Testis (tissue), 3 donors: Measurements from ENCODE around the gene DLX5. TPM values are rescaled to one million over a fixed set of nuclear protein-coding genes. Genes with fewer than 3 reads are reported as not detected.

Source experiments
- DNase-seq: peaks from one replicate; pipeline ENCODE4 v3.0.0-alpha.2; 2019
- H3K27ac ChIP-seq, 2 donors: fragments of 200-600 bp; sonication (generic); one replicate each; pipeline ENCODE4 v1.5.1; 2019
- H3K27me3 ChIP-seq: fragments of 200-600 bp; sonication (generic); one replicate; pipeline ENCODE4 v1.5.1; 2019
- H3K36me3 ChIP-seq: fragments of 200-600 bp; sonication (generic); one replicate; pipeline ENCODE4 v1.5.1; 2017; ENCODE audit warnings: low read depth; ENCODE audit errors: missing control alignments
- H3K4me1 ChIP-seq: fragments of 200-600 bp; sonication (generic); one replicate; pipeline ENCODE4 v1.5.1; 2019
- H3K4me3 ChIP-seq, 2 donors: fragments of 200-600 bp; sonication (generic); one replicate each; pipeline ENCODE4 v1.5.1; 2017 to 2019
- H3K9me3 ChIP-seq: fragments of 200-600 bp; sonication (generic); one replicate; pipeline ENCODE4 v1.5.1; 2017
- POLR2A ChIP-seq: fragments of 450-650 bp; IDR thresholded peaks from one replicate; pipeline ENCODE4 v1.6.1; 2017; ENCODE audit warnings: antibody characterized with exemption, mild to moderate bottlenecking, moderate library complexity
- WGBS, 2 donors: methylation state at CpG; one replicate each; pipeline ENCODE4 v1.1.5; 2018; 5-methylcytosine and 5-hydroxymethylcytosine counted together
- intact Hi-C: fragments of 100-400 bp; cut with DNase I; formaldehyde crosslinking; loops from one replicate; pipeline ENCODE4 v1.15.1; 2023; ENCODE audit warnings: low total_unique reads
- polyA plus RNA-seq: library from polyadenylated mRNA; stranded (reverse); fragments of 350-450 nt; fragmentation: Illumina TruSeq; extraction: RNeasy Lipid Tissue Mini Kit (QIAGEN cat#74804); gene quantifications from one replicate; pipeline ENCODE4 v1.2.3, GENCODE V29; 2014; ENCODE audit warnings: low read depth, low replicate concordance; ENCODE audit not compliant: insufficient read depth
- total RNA-seq, 2 donors: library from RNA; depleted of rRNA; stranded (reverse); fragments of >200 nt; gene quantifications; one replicate each; pipeline ENCODE4 v1.2.3, GENCODE V29; 2016
- TF ChIP-seq, protein P1 (sequence below), 3 experiments: fragments of 450-650 bp in 2 of 3; fragments of 200-600 bp in 1 of 3; sonication (generic) in 1 of 3; IDR thresholded peaks; one replicate each; pipeline ENCODE4 v1.5.1; 2016 to 2019; ENCODE audit warnings: antibody characterized with exemption in 3 of 3, mild to moderate bottlenecking in 2 of 3, moderate library complexity in 1 of 3

The DLX5 gene
- total and polyA plus RNA-seq, 3 donors from 2014 or later = 1.3 to 2.6 (median 2.3) TPM

DNA sequence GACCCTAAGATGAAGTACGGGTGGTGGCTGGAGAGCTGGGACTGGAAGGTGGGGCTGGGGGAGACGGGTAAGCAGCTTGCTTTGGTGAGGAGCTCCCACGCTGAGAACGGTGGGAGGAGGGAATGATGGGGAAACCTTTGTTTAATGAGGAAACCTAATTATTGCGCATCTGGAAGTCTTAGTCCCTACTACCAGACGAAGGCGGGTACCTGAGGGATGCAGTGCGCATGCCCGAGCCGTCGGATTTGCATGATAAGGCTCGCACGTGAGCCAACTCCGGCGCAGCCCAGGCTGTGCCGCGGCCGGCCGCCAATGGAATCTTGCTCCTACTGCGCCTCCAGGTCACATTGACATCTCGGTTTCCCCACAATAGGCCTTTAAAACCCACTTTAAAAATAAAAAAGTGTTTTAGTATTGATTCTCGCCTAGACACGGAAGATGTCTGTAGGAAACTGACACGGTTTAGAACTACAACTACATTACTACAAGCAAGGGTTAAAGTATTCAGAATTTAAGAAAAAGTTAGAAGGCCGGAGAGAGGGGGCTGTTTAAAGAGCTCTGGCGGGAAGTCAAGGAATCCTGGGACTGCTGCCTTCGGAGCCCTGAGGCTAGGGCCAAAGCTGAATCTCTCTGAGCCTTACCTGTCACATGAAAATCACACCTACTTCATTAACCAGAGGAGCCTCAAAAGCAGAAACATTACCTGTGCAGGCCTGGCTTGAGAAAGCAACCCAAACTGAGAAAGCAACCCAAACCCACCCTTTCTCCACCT lies 31.4 kb downstream of the DLX5 start:
- peak; percentile 64 for DNase-seq
- intact Hi-C loops = no loop called here
- Histone ChIP-seq H3K4me1 (no peaks in the 10 kb centered on the region), H3K36me3 (no peaks in the 10 kb centered on the region), H3K4me3 (peak overlapping the region in 1 of 2 donors; percentile 36), H3K27me3 (peaks cover 5% of the 10 kb centered on the region), H3K9me3 (no peaks in the 10 kb centered on the region), H3K27ac (no peak overlapping the region)
- TF ChIP-seq, protein P1, sequence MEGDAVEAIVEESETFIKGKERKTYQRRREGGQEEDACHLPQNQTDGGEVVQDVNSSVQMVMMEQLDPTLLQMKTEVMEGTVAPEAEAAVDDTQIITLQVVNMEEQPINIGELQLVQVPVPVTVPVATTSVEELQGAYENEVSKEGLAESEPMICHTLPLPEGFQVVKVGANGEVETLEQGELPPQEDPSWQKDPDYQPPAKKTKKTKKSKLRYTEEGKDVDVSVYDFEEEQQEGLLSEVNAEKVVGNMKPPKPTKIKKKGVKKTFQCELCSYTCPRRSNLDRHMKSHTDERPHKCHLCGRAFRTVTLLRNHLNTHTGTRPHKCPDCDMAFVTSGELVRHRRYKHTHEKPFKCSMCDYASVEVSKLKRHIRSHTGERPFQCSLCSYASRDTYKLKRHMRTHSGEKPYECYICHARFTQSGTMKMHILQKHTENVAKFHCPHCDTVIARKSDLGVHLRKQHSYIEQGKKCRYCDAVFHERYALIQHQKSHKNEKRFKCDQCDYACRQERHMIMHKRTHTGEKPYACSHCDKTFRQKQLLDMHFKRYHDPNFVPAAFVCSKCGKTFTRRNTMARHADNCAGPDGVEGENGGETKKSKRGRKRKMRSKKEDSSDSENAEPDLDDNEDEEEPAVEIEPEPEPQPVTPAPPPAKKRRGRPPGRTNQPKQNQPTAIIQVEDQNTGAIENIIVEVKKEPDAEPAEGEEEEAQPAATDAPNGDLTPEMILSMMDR (IDR thresholded peaks at IDR 0.05) = no peak
- WGBS, 2 donors = 8 to 16% methylated on average over 26 to 27 of the region's 27 CpGs

DNA sequence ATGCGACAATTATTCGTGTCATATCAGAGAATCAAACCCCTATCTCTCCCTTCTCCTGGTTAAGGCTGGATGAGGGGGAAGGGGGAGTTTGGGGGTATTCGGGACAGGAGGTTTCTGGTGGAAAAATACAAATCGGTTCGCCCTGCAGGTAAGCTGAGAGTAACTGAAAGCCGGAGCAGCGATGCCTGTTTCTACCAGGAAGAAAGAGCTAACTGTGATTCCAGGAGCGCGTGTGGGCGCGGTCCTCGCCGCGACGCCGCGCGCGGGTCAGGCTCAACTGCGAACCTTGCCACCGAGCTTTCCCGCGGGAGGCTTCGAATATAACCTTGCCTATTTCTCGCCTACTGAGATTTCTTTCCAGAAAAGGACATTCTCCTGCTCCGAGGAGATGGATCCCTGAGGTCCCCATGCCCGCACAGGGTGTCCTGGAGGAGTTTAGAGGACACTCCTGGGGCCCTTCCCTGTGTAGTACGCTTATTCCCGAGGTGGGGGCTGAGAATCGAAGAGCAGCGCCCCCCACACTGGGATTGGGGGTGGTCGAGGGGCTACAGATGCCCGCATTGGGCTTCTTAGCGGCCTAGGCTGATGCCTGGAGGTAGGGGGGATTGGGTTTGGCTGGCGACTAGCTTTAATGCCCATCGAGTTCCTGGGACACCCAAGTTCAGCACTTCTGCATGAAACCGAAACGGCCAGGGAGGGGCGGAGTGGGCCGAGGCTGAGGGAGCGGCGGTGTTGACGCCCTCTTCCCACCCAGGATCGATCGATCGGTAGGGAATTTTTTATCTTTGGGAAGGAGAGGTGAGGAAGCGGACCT lies 32.2 kb downstream of the DLX5 start:
- 6 to 14% methylated on average over 41 to 47 of the region's 47 CpGs for WGBS, 2 donors
- intact Hi-C loops = no loop called here
- no peaks in the 10 kb centered on the region for H3K4me1 ChIP-seq

DNA sequence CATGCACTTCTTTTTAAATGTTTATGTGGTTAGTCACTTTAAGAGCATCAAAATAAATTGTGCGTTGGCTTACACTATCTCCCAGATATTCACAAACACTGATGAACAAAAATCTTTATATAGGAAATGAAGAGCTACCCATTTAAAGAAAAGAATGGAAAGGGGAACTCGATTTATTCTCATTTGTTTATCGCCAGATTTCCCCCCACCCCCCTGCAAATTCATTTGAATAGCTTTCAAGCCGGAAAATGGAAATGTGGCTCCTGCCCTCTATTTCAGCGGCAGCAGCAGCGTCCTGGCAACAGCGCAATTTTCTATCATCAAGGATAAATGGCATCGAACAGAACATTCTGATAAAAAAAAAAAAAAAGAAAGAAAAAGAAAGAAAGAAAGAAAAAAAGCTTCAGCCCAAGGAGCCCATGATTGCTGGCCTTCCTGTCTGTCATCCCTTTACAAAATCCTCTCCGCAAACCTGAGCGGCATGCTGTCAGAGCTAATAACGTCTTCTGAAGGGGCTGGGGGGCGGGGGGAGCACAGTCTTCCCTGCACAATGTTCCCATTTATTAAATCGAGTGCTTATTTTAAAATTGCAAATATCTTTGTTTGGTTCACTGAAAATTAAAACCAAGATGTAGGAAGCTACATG lies 33.0 kb downstream of the DLX5 start:
- TF ChIP-seq, protein P1 (IDR thresholded peaks at IDR 0.05) = no peak
- no peak for TF ChIP-seq POLR2A
- intact Hi-C loops = no loop called here
- Histone ChIP-seq H3K9me3 (no peaks in the 10 kb centered on the region), H3K4me3 (no peak overlapping the region), H3K36me3 (no peaks in the 10 kb centered on the region), H3K4me1 (no peaks in the 10 kb centered on the region), H3K27me3 (peaks cover 5% of the 10 kb centered on the region), H3K27ac (no peak overlapping the region)
- 12 to 15% methylated on average over 13 of the region's 13 CpGs for WGBS, 2 donors
- DNase-seq = no peak

More for the DNA sequence above, 32.2 kb downstream of the DLX5 start:
- peaks cover 5% of the 10 kb centered on the region for H3K27me3 ChIP-seq
- no peak for DNase-seq
- no peaks in the 10 kb centered on the region for H3K36me3 ChIP-seq
- no peak for TF ChIP-seq POLR2A
- TF ChIP-seq, protein P1 (IDR thresholded peaks at IDR 0.05) = no peak
- H3K4me3 ChIP-seq = peak overlapping the region in 1 of 2 donors; percentile 36
- no peaks in the 10 kb centered on the region for H3K9me3 ChIP-seq
- no peak overlapping the region for H3K27ac ChIP-seq

DNA sequence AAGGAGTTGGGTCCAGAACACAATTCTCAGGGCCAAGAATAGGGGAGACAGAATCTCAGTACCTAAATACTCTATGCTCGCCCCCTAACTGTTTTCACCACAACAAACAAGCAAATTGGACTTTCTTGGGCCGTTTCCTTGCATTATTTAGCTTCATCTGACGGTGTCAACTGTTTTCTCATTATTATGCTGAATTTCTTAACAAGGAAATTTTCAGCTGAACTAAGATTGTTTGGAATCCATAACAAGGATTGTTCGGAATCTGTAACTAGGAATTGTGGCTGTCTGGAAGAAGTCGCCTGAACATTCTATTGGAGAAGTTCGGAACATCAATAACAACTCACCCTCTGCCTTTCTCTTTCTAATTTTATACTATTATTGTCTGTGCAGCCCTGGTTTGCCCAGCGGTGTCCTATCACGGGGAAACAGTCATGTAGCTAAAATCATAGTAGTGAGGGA lies 34.7 kb downstream of the DLX5 start:
- peaks cover 5% of the 10 kb centered on the region for H3K27me3 ChIP-seq
- H3K4me1 ChIP-seq = no peaks in the 10 kb centered on the region
- TF ChIP-seq, protein P1 (IDR thresholded peaks at IDR 0.05) = no peak
- TF ChIP-seq POLR2A = no peak
- DNase-seq = no peak
- H3K27ac ChIP-seq = no peak overlapping the region
- intact Hi-C loops = no loop called here
- 19 to 26% methylated on average over 8 of the region's 8 CpGs for WGBS, 2 donors
- no peaks in the 10 kb centered on the region for H3K9me3 ChIP-seq
- H3K36me3 ChIP-seq = no peaks in the 10 kb centered on the region
- peak overlapping the region in 1 of 2 donors; percentile 2 for H3K4me3 ChIP-seq
